Fibroblast of the aortic adventitia (primary cell): ENCODE results near the gene NBAS. TPM values are rescaled to one million over a fixed set of nuclear protein-coding genes. Genes with fewer than 3 reads are reported as not detected.
"Not testable (repeated sequence)": the region's sequence is repeated elsewhere in the genome, so short reads cannot be mapped to it uniquely, and the experiment has no call there.

ENCODE experiments used
- DNase-seq: peaks from one replicate; pipeline ENCODE4 v3.0.0-alpha.2; 2010; ENCODE audit warnings: low read depth
- H3K4me3 ChIP-seq: 2 replicates; pipeline ENCODE4 v1.5.1; 2011; ENCODE audit warnings: low read depth, mild to moderate bottlenecking, control low read depth, low read length, moderate library complexity
- total RNA-seq: library from RNA; depleted of rRNA; stranded (reverse); fragments of >200 nt; gene quantifications from 2 replicates; pipeline ENCODE4 v1.2.3, GENCODE V29; 2012; ENCODE audit warnings: low replicate concordance
- TF ChIP-seq, protein P1 (sequence below): IDR thresholded peaks from 2 replicates; pipeline ENCODE4 v1.5.1; 2011; ENCODE audit warnings: mild to moderate bottlenecking, low read length, control low read depth, inconsistent platforms; ENCODE audit not compliant: insufficient read depth

The NBAS gene
- total RNA-seq, 1 donor, result 76.0 TPM

DNA sequence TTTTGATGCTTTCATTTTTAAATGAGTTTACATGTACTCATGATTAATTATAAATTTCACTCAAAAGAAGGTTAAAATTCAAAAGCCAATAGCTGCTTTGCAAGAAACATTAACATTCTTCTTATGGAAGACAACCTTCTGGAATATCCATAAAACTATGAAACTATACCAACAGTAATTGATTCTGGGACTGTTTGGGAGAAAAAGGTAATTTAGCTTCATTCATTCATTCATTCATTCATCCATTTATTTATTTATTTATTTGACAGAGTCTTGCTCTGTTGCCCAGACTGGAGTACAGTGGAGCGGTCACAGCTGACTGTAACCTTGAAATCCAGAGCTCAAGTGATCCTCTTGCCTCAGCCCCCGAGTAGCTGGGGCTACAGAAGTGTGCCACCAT lies 110.3 kb downstream of the NBAS start:
- TF ChIP-seq, protein P1, sequence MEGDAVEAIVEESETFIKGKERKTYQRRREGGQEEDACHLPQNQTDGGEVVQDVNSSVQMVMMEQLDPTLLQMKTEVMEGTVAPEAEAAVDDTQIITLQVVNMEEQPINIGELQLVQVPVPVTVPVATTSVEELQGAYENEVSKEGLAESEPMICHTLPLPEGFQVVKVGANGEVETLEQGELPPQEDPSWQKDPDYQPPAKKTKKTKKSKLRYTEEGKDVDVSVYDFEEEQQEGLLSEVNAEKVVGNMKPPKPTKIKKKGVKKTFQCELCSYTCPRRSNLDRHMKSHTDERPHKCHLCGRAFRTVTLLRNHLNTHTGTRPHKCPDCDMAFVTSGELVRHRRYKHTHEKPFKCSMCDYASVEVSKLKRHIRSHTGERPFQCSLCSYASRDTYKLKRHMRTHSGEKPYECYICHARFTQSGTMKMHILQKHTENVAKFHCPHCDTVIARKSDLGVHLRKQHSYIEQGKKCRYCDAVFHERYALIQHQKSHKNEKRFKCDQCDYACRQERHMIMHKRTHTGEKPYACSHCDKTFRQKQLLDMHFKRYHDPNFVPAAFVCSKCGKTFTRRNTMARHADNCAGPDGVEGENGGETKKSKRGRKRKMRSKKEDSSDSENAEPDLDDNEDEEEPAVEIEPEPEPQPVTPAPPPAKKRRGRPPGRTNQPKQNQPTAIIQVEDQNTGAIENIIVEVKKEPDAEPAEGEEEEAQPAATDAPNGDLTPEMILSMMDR, result no peak

DNA sequence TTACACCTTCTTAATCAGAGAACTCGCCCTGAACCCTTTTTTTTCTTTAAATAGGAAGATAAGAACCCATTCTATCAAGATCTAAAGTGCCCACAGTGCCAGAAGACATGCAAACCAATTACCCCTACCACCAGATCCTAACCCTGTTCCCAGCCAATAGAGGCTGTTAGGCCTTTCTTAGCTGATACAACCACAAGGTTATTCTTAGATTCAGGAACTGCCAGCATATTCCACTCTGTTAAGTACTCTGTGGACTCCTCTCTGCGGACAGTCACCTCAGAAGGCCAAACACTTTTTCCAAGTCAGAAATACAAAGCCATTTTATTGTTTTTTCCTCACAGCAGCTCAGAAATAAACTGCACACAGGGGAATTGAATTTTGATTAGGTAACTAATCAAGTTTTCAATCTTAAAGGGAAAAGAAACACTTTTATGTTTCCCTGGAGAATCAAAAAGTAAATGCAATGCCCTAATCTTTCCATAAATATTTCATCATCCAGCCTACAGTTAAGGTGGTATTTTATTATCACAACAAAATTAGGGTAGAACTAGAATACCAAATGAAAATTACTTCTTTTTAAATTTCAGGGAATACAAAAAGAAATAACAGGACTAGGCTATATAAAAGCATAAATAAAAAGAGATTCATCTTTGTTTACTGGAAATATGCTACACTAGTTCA lies 111.4 kb downstream of the NBAS start:
- H3K4me3 ChIP-seq, result no peak overlapping the region
- peak; percentile 17 for DNase-seq
- TF ChIP-seq, protein P1, result no peak

More for the DNA sequence above, 110.3 kb downstream of the NBAS start:
- no peak for DNase-seq
- H3K4me3 ChIP-seq, result no peak overlapping the region

DNA sequence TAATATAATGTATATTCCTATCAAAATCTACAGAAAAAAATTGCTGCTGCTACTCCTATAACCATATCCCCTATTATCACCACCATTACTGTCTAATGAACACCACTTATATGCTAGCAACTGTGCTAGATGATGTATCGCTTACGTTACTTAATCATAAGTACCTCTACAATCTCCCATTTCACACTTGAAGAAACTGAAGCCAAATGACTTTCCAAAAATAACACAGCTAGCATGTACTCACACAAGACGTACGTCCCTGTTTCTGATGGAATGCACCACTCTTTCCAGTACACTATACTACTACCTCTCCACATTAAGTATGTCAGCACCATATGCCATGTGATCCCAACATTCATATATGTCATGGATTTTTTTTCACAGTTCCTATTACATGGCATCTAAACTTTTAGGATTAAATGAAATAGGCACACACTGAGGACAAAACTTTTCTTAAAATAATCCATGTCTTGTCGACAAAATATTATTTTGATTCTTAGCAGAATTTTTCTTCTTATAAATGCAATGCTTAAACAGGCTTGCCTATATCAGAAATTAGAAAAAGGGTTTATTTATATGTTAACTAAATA lies 112.8 kb downstream of the NBAS start:
- H3K4me3 ChIP-seq, result no peak overlapping the region
- TF ChIP-seq, protein P1, result no peak
- DNase-seq, result peak; percentile 2

DNA sequence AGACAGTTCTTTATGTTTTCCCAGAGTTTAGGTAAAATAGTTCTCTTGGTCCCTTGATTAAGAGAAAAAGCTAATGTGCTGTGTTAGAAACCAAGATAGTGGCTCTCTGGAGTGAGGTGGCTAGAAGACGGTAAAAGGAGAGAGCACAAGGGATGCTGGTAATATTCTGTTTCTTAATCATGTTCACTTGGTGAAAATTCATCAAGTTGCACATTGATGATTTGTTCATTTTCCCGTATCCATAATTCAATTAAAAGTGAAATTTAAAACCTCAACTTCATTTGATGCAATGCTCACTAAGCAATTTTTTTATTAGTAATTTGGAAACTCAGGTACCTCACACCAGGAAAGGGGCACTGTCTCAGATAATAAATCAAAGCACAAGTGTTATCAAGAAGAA lies 113.8 kb downstream of the NBAS start:
- DNase-seq, result no peak
- TF ChIP-seq, protein P1, result no peak
- no peak overlapping the region for H3K4me3 ChIP-seq

DNA sequence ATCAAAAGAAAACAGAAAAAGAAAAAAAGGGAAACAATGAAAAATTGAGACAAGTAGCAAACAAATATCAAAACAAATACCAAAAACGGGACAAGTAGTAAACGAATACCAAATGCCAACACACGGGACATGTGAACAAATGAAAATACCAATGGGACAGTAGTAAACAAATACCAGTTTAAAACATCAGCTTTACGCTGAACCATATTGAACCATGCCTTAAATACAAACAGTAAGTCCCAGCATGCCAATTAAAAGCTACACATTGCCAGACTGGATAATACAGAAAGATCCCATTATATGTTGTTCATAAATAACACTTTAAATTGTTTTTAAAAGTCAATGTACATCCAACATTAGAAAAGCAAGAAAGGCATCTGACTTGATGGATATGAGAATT lies 114.2 kb downstream of the NBAS start:
- no peak for DNase-seq
- TF ChIP-seq, protein P1, result no peak
- H3K4me3 ChIP-seq, result no peak overlapping the region

DNA sequence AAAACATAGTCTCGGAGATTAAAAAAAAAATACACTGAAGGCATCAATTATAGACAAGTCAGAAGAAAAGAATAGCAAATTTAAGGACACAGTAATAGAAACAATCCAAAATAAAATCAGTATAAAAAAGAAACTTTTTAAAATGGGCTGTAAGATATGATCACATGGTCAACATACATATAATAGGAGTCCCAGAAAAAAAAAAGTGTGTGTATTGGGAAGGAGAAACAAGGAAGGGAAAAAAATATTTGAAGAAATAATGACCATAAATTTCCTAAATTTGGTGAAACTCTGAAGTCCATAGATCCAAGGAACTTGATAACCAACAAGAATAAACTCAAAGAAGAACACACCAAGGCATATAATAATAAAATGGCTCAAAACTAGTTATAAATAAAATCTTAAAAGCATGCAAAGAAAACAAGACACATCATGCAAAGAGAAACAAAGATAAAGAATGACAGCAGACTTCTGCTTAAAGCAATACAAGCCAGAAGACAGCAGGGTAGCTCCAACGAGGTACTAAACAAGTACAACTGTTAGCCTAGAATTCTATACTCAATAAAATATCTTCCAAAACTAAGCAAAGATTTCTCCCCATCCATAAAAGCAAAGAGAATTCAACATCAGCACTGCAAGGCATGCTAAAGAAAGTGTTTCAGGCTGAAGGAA lies 115.1 kb downstream of the NBAS start:
- DNase-seq, result no peak
- no peak overlapping the region for H3K4me3 ChIP-seq
- TF ChIP-seq, protein P1, result no peak

DNA sequence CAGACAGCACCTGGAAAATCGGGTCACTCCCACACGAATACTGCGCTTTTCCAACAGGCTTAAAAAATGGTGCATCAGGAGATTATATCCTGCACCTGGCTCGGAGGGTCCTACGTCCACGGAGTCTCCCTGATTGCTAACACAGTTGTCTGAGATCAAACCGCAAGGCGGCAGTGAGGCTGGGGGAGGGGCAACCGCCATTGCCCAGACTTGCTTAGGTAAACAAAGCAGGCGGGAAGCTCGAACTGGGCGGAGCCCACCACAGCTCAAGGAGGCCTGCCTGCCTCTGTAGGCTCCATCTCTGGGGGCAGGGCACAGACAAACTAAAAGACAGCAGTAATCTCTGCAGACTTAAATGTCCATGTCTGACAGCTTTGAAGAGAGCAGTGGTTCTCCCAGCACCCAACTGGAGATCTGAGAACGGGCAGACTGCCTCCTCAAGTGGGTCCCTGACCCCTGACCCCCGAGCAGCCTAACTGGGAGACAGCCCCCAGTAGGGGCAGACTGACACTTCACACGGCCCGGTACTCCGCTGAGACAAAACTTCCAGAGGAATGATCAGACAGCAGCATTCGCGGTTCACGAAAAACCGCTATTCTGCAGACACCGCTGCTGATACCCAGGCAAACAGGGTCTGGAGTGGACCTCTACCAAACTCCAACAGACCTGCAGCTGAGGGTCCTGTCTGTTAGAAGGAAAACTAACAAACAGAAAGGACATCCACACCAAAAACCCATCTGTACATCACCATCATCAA lies 121.2 kb downstream of the NBAS start:
- DNase-seq, H3K4me3 ChIP-seq: not testable (repeated sequence)

DNA sequence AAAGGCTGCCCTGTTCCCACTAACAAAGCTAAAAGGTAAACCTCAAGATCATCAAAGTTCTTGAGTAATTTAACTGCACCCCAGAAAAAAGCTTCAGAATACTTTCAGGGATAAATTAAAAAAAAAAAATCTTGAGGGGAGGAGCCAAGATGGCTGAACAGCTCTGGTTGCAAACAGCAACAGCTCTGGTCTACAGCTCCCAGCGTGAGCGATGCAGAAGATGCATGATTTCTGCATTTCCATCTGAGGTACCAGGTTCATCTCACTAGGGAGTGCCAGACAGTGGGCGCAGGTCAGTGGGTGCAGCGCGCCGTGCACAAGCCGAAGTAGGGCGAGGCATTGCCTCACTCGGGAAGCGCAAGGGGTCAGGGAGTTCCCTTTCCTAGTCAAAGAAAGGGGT lies 121.8 kb downstream of the NBAS start:
- not testable (repeated sequence) for DNase-seq, H3K4me3 ChIP-seq
